Glutamatergic neuron (in vitro differentiated cells): ENCODE results near the gene BRWD1. TPM values are rescaled to one million over a fixed set of nuclear protein-coding genes. Genes with fewer than 3 reads are reported as not detected.
A peak's percentile ranks its signal among the peaks of the same experiment; 100 is the strongest.

ENCODE experiments used
- DNase-seq: peaks from one replicate; pipeline ENCODE4 v3.0.0; 2022
- H3K27ac Mint-ChIP-seq: one replicate; pipeline ENCODE4 v1.8.0; 2020; ENCODE audit warnings: mild to moderate bottlenecking, mixed read lengths, inconsistent platforms; ENCODE audit not compliant: unreplicated experiment
- H3K27me3 Mint-ChIP-seq: one replicate; pipeline ENCODE4 v1.8.0; 2020; ENCODE audit warnings: mild to moderate bottlenecking, moderate library complexity, mixed read lengths, inconsistent platforms; ENCODE audit not compliant: unreplicated experiment
- H3K36me3 Mint-ChIP-seq: one replicate; pipeline ENCODE4 v1.8.0; 2020; ENCODE audit warnings: mild to moderate bottlenecking, mixed read lengths, inconsistent platforms; ENCODE audit not compliant: unreplicated experiment
- H3K4me1 Mint-ChIP-seq: one replicate; pipeline ENCODE4 v1.8.0; 2020; ENCODE audit warnings: mild to moderate bottlenecking, low read depth, mixed read lengths, inconsistent platforms; ENCODE audit not compliant: unreplicated experiment
- H3K4me3 Mint-ChIP-seq: one replicate; pipeline ENCODE4 v1.8.0; 2020; ENCODE audit warnings: mild to moderate bottlenecking, mixed read lengths, inconsistent platforms; ENCODE audit not compliant: unreplicated experiment
- H3K9me3 Mint-ChIP-seq: one replicate; pipeline ENCODE4 v1.8.0; 2020; ENCODE audit warnings: mild to moderate bottlenecking, moderate library complexity, mixed read lengths, inconsistent platforms; ENCODE audit not compliant: unreplicated experiment
- CTCF ChIP-seq: fragments of 200-600 bp; sonication (generic); IDR thresholded peaks from one replicate; pipeline ENCODE4 v1.5.0; 2021; ENCODE audit not compliant: partially characterized antibody, unreplicated experiment
- total RNA-seq: library from RNA; stranded (reverse); fragmentation: NEBNext Ultra II Directional; extraction: Animal tissue kit (Norgen Biotek cat#: 25700); gene quantifications from one replicate; pipeline ENCODE4 v1.2.1, GENCODE V29; 2021; ENCODE audit not compliant: unreplicated experiment

Gene BRWD1
- total RNA-seq, 1 donor from 2014 or later = 64.6 TPM

GRCh38 chr21:39148975-39149374 is 164.5 kb downstream of the BRWD1 start:
- peaks cover 2% of the 10 kb centered on the region for H3K27me3 Mint-ChIP-seq
- no peak for TF ChIP-seq CTCF
- no peak overlapping the region for H3K27ac Mint-ChIP-seq
- H3K4me1 Mint-ChIP-seq = no peaks in the 10 kb centered on the region
- H3K36me3 Mint-ChIP-seq = peaks cover 13% of the 10 kb centered on the region
- no peak overlapping the region for H3K4me3 Mint-ChIP-seq
- H3K9me3 Mint-ChIP-seq = no peaks in the 10 kb centered on the region
- no peak for DNase-seq

DNA sequence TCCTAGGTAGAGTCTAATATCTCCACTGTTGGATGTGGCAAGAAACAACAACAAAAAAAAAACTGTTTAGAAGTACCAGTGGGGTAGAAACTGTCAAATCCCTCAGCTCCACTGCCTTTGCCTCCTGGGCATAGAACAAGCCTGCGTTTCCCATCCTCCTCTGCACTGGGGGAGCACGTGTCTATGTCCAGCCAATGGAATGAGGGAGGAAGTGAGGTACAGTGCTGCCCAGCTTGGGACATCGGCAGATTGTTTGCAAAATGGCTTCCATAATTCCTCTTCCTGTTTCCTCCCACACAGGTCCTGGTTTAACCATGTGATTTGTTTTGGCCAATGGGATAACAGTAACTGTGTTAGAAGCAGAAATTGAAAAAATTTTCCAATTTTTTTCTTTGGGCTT is 169.2 kb downstream of the BRWD1 start:
- no peak overlapping the region for H3K4me3 Mint-ChIP-seq
- H3K4me1 Mint-ChIP-seq = peaks cover 15% of the 10 kb centered on the region
- no peak overlapping the region for H3K27ac Mint-ChIP-seq
- peaks cover 13% of the 10 kb centered on the region for H3K36me3 Mint-ChIP-seq
- peaks cover 4% of the 10 kb centered on the region for H3K27me3 Mint-ChIP-seq
- H3K9me3 Mint-ChIP-seq = peaks cover 7% of the 10 kb centered on the region
- no peak for TF ChIP-seq CTCF
- DNase-seq = no peak

- Mint-ChIP-seq H3K27ac (no peak overlapping the region), H3K4me3 (no peak overlapping the region), H3K9me3 (peaks cover 7% of the 10 kb centered on the region), H3K4me1 (peaks cover 15% of the 10 kb centered on the region), H3K36me3 (peaks cover 13% of the 10 kb centered on the region), H3K27me3 (peaks cover 4% of the 10 kb centered on the region)
- no peak for DNase-seq
- TF ChIP-seq CTCF = no peak
Observed at GRCh38 chr21:39142972-39143371, 170.5 kb downstream of the BRWD1 start.

DNA sequence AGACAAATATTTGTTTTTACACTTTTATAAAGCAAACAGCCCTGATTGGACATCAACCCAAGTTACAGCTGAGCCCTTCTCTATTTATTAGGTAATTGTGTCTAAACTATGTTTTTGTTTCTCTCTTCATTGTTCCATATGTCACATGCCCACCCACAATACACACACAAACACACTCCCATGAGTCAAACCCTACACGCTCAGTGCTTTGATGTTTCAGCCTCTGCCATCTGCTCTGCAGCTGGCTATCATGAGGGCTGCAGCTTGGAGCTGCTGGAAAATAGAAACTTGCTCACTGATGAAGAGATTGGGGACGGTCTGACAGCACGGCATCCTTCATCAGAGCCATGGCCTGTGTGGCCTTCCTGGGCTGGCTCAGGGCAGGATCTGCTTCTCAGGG is 171.9 kb downstream of the BRWD1 start:
- Mint-ChIP-seq H3K4me3 (peak overlapping the region; percentile 7), H3K9me3 (peaks cover 7% of the 10 kb centered on the region)

More for the DNA sequence above, 171.9 kb downstream of the BRWD1 start:
- Mint-ChIP-seq H3K36me3 (peaks cover 6% of the 10 kb centered on the region), H3K27ac (peak overlapping the region; percentile 93), H3K4me1 (peaks cover 21% of the 10 kb centered on the region), H3K27me3 (peaks cover 3% of the 10 kb centered on the region)
- no peak for TF ChIP-seq CTCF
- no peak for DNase-seq
